Effector memory CD4-positive, alpha-beta T cell (primary cell): ENCODE data around the gene IFNA21.
A peak's percentile ranks its signal among the peaks of the same experiment; 100 is the strongest.
"Not testable (repeated sequence)": the region's sequence is repeated elsewhere in the genome, so short reads cannot be mapped to it uniquely, and the experiment has no call there.

Source experiments
- DNase-seq, 3 donors: peaks; one replicate each; pipeline ENCODE4 v3.0.0-alpha.2; 2020
- H3K27ac ChIP-seq: 2 replicates; pipeline ENCODE4 v1.7.0; 2013; ENCODE audit warnings: mild to moderate bottlenecking, low read length, moderate library complexity; ENCODE audit not compliant: insufficient read depth, poor library complexity, severe bottlenecking
- H3K27me3 ChIP-seq: replicated peaks from 2 replicates; pipeline ENCODE4 v1.7.0; 2013; ENCODE audit warnings: mild to moderate bottlenecking, low read length; ENCODE audit not compliant: insufficient read depth, control insufficient read depth, poor library complexity, severe bottlenecking
- H3K36me3 ChIP-seq: 2 replicates; pipeline ENCODE4 v1.7.0; 2013; ENCODE audit warnings: mild to moderate bottlenecking, low read length, moderate library complexity; ENCODE audit not compliant: control insufficient read depth, insufficient read depth
- H3K4me1 ChIP-seq: 2 replicates; pipeline ENCODE4 v1.7.0; 2013; ENCODE audit warnings: low read length, mild to moderate bottlenecking; ENCODE audit not compliant: control insufficient read depth, insufficient read depth, poor library complexity, severe bottlenecking
- H3K4me3 ChIP-seq: 2 replicates; pipeline ENCODE4 v1.7.0; 2013; ENCODE audit warnings: low read length, low read depth, mild to moderate bottlenecking; ENCODE audit not compliant: insufficient read depth, poor library complexity, severe bottlenecking
- H3K9me3 ChIP-seq: 2 replicates; pipeline ENCODE4 v1.7.0; 2013; ENCODE audit warnings: mild to moderate bottlenecking, low read length, moderate library complexity; ENCODE audit not compliant: control insufficient read depth

The IFNA21 gene

GRCh38 chr9:21187487-21187886 is 21.0 kb upstream of the IFNA21 start, which contains the start of gene IFNA4:
Gene IFNA4 (minus strand): TSS chr9:21187587. CDS start chr9:21187531, 56 bp downstream.
- H3K36me3 ChIP-seq, result not testable (repeated sequence)

GRCh38 chr9:21182810-21183736 is 16.6 kb upstream of the IFNA21 start:
- H3K4me1 ChIP-seq, H3K27me3 ChIP-seq, H3K36me3 ChIP-seq, H3K27ac ChIP-seq, H3K4me3 ChIP-seq, H3K9me3 ChIP-seq: not testable (repeated sequence)
- DNase-seq, result peak in 1 of 3 donors; percentile 4

More at GRCh38 chr9:21187487-21187886, 21.0 kb upstream of the IFNA21 start, which contains the start of gene IFNA4:
- H3K4me1 ChIP-seq, H3K27ac ChIP-seq, H3K9me3 ChIP-seq, DNase-seq, H3K27me3 ChIP-seq, H3K4me3 ChIP-seq: not testable (repeated sequence)

DNA sequence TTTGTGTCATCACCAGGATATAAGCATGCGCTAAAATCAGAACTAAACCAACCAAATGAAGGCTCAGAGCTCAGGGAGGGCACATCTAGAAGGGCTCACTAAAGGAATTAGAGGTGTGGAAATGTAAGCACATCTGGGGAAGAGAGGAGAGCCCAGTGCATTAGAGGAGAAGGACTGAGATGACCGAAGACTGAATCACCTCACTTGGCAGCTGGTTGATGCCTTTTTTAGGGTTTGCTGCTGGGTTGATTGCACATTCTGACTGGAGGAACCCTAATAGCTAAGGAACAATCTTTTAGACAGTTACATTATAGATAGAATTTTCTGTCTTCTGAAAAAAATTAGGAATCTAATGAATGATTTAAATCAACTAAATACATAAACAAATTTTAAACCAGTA is 8.2 kb upstream of the IFNA21 start:
- Histone ChIP-seq H3K9me3 (no peaks in the 10 kb centered on the region), H3K27me3 (no peaks in the 10 kb centered on the region), H3K36me3 (no peaks in the 10 kb centered on the region), H3K27ac (no peak overlapping the region), H3K4me3 (no peak overlapping the region), H3K4me1 (no peaks in the 10 kb centered on the region)
- DNase-seq, result no peak

DNA sequence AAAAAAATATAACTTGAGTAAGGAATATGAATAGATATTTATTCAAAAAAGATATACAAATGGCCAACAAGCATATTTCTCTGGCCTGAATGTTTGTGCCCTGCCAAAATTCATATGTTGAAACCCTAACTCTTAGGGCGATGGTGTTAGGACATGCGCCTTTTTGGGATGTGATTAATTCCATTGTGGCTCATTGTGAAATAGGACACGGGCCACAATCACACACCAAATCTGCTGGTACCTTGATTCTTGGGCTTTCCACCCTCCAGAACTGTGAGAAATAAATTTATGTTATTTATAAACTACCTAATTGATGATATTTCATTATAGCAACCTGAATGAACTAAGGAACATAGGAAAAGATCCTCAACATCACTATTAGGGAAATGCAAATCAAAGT is 5.7 kb upstream of the IFNA21 start:
- Histone ChIP-seq H3K4me1 (no peaks in the 10 kb centered on the region), H3K9me3 (no peaks in the 10 kb centered on the region), H3K27me3 (no peaks in the 10 kb centered on the region), H3K36me3 (no peaks in the 10 kb centered on the region), H3K4me3 (no peak overlapping the region), H3K27ac (no peak overlapping the region)
- DNase-seq, result no peak

DNA sequence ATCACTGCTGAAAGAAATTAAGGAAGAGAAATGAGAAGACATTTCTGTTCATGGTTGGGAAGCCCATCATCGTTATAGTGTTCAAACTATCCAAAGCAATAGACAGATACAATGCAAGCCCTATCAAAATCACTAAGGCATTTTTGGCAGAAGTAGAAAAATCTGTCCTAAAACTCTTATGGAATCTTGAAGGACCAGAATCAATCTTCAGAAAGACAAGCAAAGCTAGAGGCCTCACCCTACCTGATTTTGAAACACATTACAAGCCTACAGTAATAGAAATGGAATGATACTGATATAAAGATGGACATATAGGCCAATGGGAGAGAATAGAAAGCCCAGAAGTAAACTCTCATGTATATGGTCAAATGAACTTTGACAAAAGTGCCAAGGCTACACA is 4.9 kb upstream of the IFNA21 start:
- no peak for DNase-seq
- Histone ChIP-seq H3K27ac (no peak overlapping the region), H3K4me1 (no peaks in the 10 kb centered on the region), H3K36me3 (no peaks in the 10 kb centered on the region), H3K27me3 (no peaks in the 10 kb centered on the region), H3K9me3 (no peaks in the 10 kb centered on the region), H3K4me3 (no peak overlapping the region)

- no peaks in the 10 kb centered on the region for H3K27me3 ChIP-seq
- H3K36me3 ChIP-seq, result no peaks in the 10 kb centered on the region
- no peak overlapping the region for H3K27ac ChIP-seq
- H3K4me1 ChIP-seq, result no peaks in the 10 kb centered on the region
- H3K9me3 ChIP-seq, result no peaks in the 10 kb centered on the region
- H3K4me3 ChIP-seq, result no peak overlapping the region
- no peak for DNase-seq
Observed at GRCh38 chr9:21165516-21165915, 944 bp downstream of the IFNA21 start.

- Histone ChIP-seq H3K27ac (no peak overlapping the region), H3K9me3 (no peaks in the 10 kb centered on the region), H3K27me3 (no peaks in the 10 kb centered on the region), H3K4me1 (peaks cover 3% of the 10 kb centered on the region), H3K4me3 (no peak overlapping the region), H3K36me3 (no peaks in the 10 kb centered on the region)
- peak in 2 of 3 donors; percentile 9 to 20 for DNase-seq
Observed at GRCh38 chr9:21160178-21160577, 6.3 kb downstream of the IFNA21 start.

DNA sequence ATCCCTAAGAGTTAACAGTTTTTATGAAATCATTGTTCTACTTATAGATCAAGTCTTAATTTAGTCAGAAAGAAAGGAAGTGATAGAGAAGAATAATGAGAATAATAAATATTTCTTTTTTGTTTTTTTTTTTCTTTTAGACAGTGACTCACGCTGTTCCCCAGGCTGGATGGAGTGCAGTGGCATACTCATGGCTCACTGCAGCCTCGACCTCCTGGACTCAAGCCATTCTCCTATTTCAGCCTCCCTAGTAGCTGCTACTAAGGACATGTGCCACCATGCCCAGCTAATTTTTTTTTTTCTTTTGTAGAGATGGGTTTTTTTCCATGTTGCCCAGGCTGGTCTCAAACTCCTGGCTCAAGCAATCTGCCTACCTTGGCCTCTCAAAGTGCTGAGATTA is 11.0 kb downstream of the IFNA21 start:
- H3K9me3 ChIP-seq, result no peaks in the 10 kb centered on the region
- peaks cover 6% of the 10 kb centered on the region for H3K4me1 ChIP-seq
- DNase-seq, result no peak
- H3K4me3 ChIP-seq, result no peak overlapping the region
- no peaks in the 10 kb centered on the region for H3K36me3 ChIP-seq
- H3K27ac ChIP-seq, result no peak overlapping the region
- H3K27me3 ChIP-seq, result no peaks in the 10 kb centered on the region

GRCh38 chr9:21154018-21154608 is 12.3 kb downstream of the IFNA21 start:
- Histone ChIP-seq H3K36me3 (no peaks in the 10 kb centered on the region), H3K4me3 (no peak overlapping the region)
- DNase-seq, result no peak

DNA sequence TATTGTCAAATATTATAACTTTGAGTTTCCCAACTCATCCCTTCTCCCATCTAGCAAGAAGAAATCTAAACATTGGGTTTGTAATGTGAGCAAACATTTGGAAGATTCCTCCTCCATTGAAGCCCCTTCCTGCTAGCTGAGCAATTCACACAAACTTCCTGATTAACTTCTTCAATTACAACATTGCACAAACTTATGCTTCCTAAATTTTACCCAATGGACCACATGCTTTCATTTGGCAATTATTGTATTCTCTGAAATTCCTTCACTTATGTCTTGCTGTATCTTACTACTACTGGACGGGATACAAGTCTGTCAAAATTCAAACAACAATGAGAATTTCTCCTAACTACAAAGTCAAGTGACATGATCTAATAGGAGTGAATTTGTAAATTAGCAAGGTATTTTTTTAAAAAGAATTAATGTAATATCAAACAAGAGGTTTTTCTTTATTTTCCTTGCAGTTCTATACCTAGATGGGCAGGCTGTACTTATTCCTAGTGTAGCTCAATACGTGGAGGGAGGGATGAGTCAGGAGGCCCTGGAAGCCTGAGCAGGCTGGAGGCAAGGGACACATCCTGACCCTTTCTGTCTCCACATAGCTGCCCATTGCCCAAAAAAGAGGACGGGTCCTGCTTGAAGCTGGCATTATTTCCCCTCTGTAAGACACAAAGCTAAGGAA is 13.0 kb downstream of the IFNA21 start:
- no peaks in the 10 kb centered on the region for H3K9me3 ChIP-seq
- H3K27me3 ChIP-seq, result no peaks in the 10 kb centered on the region
- H3K36me3 ChIP-seq, result no peaks in the 10 kb centered on the region
- no peak overlapping the region for H3K27ac ChIP-seq
- no peak for DNase-seq
- H3K4me3 ChIP-seq, result no peak overlapping the region
- peaks cover 2% of the 10 kb centered on the region for H3K4me1 ChIP-seq

More at GRCh38 chr9:21154018-21154608, 12.3 kb downstream of the IFNA21 start:
- Histone ChIP-seq H3K27ac (no peak overlapping the region), H3K9me3 (no peaks in the 10 kb centered on the region), H3K27me3 (no peaks in the 10 kb centered on the region), H3K4me1 (peaks cover 2% of the 10 kb centered on the region)
